ENCODE data around the gene TAF4.
"Not testable (repeated sequence)": the region's sequence is repeated elsewhere in the genome, so short reads cannot be mapped to it uniquely, and the experiment has no call there.

TAF4 gene

GRCh38 chr20:62001178-62001715 is 64.4 kb downstream of the TAF4 start:
- no peak for DNase-seq

GRCh38 chr20:61998343-61999121 is 67.1 kb downstream of the TAF4 start:
- DNase-seq = no peak

- DNase-seq = no peak
These were observed 67.8 kb downstream of the TAF4 start for GRCh38 chr20:61997891-61998290.

GRCh38 chr20:61997372-61997771 is 68.3 kb downstream of the TAF4 start:
- DNase-seq = no peak

GRCh38 chr20:61994546-61994945 is 71.1 kb downstream of the TAF4 start:
- DNase-seq = no peak

- no peak for DNase-seq
These were observed 72.6 kb downstream of the TAF4 start for GRCh38 chr20:61993058-61993457.

GRCh38 chr20:61991476-61991875 is 74.2 kb downstream of the TAF4 start:
- no peak for DNase-seq

- DNase-seq = no peak
These were observed 75.2 kb downstream of the TAF4 start for GRCh38 chr20:61990484-61990883.

GRCh38 chr20:61989741-61990140 is 75.9 kb downstream of the TAF4 start:
- no peak for DNase-seq

- no peak for DNase-seq
These were observed 77.0 kb downstream of the TAF4 start for GRCh38 chr20:61988665-61989064.

GRCh38 chr20:61986762-61987321 is 78.8 kb downstream of the TAF4 start:
- no peak for DNase-seq

GRCh38 chr20:61985096-61985495 is 80.6 kb downstream of the TAF4 start:
- no peak for DNase-seq

GRCh38 chr20:61984431-61984830 is 81.2 kb downstream of the TAF4 start:
- DNase-seq = not testable (repeated sequence)

GRCh38 chr20:61983965-61984364 is 81.7 kb downstream of the TAF4 start:
- no peak for DNase-seq

- DNase-seq = no peak
These were observed 82.7 kb downstream of the TAF4 start for GRCh38 chr20:61982951-61983315.

GRCh38 chr20:61982191-61982950 is 83.3 kb downstream of the TAF4 start:
- DNase-seq = no peak

- DNase-seq = not testable (repeated sequence)
These were observed 84.0 kb downstream of the TAF4 start for GRCh38 chr20:61981691-61982090.

- no peak for DNase-seq
These were observed 84.8 kb downstream of the TAF4 start for GRCh38 chr20:61980647-61981583.

- no peak for DNase-seq
These were observed 85.7 kb downstream of the TAF4 start for GRCh38 chr20:61979701-61980635.

- no peak for DNase-seq
These were observed 86.6 kb downstream of the TAF4 start for GRCh38 chr20:61979090-61979489.

GRCh38 chr20:61978491-61978890 is 87.2 kb downstream of the TAF4 start:
- no peak for DNase-seq

GRCh38 chr20:61977419-61977786 is 88.3 kb downstream of the TAF4 start:
- no peak for DNase-seq
